ENCODE data around the gene CLP1.
"Not testable (repeated sequence)": the region's sequence is repeated elsewhere in the genome, so short reads cannot be mapped to it uniquely, and the experiment has no call there.

CLP1 gene

GRCh38 chr11:57641011-57641807 lies 16.4 kb upstream of the CLP1 start:
- no peak for DNase-seq

GRCh38 chr11:57643802-57644201 lies 13.8 kb upstream of the CLP1 start:
- DNase-seq: no peak

DNA sequence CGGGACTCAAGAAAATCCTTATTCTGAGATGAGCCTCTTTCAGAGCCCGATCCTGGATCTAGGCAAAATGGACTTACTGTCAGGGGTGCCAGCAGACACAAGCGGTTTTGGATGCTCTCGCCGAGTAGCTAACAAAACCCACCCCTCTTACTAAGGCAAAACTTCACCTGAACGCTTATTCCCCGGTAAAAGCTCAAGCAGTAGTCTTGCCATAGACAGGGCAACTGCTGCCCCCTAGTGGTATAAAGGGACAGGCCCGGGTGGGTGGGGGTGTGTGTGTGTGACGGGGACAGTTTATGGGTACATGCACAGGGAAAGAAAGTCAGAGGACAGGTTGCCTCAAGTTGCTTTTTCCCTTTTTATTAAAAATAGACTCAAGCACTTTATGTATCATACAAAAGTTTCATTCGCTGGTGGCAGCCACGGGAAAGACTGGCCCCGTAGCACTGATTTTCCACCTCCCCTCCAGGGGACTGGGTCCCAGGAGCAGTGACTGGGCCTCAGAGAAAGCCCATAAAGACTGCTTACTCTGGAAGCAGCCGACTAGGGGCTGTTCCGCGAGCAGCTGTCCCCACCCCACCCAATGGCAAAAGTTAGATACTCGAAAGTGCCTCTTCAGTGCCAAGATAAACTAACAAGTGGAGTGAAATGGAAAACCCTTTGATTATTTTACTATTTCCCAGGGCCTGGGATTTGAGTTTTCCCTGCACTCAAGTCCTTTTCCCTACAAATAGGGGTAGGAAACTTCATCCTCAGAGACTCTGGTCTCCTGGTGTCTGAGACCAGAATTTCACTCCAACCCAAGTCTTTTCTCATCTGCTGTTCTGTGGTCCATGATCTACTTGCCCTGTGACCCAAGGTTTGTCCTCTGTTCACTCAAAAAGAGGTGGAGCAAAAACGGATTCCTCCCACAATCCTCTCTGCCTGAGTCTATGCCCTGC lies 12.5 kb upstream of the CLP1 start:
- no peak for DNase-seq

GRCh38 chr11:57645689-57646085 lies 11.9 kb upstream of the CLP1 start:
- DNase-seq: no peak

- DNase-seq: no peak
These were observed 11.3 kb upstream of the CLP1 start for GRCh38 chr11:57646194-57646798.

- no peak for DNase-seq
These were observed 10.7 kb upstream of the CLP1 start for GRCh38 chr11:57646799-57647303.

DNA sequence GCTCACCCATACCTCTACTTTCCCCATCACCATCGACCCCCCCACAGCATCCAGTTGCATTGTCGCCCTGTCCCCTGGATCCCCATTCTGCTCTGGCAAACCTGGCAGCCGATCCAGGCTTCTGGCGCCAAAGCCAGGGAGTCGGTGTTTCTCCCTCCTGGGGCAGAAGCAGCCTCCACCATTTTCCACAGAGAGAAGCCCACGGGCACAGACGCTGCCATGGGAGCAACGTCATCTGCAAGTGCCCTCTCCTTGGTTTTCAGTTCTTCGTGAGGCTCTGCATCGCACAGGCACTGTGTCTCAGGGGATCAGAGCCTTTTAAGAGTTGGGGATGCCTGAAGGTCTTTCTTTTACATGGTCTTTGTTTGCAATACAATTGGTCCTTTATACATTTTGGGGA lies 10.2 kb upstream of the CLP1 start:
- DNase-seq: no peak

- DNase-seq: no peak
These were observed 9.4 kb upstream of the CLP1 start for GRCh38 chr11:57647960-57648800.

DNA sequence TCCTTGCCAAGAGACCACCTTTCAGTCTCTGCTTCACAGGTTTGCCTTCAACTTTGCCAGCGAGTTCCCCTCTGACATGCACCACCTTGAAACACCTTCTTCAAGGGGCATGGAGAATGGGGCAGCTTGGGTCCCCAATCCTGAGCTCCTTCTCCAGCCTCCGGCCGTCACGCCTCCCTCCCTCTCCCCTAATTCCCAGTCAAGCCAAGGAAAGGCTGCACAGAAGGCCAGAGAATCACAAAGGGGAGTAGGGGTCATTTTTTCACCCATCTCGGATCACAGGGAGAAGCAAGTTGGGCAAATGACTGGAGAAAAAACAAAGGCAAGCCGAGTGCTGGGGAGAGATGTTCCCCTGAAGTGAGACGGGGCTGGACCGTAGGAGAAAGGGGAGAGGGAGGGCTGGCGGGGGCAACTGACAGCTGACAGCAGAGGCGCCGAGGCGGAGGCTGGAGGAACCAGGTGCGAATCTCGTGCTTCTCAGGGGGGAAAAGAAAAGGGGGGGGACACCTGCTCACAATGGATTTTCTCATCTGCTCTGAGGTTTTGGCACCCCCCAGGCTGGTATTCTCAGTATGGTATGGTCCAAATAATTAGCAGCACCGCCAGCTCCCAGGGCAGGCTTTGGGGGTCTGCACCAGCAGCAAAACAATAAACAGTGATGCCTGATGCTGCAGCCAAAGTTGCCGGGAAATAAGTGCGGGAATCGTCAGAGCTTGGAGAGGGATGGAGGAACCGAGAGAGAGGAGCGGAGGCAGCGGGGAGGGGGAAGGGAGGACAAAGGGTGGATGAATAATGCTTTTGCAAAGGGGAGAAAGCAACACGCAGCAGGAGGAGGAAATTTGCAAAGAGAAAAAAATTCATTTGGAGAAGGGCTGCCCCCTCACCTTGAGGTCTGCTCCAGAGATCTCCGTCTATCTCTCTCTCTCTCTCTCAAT lies 8.5 kb upstream of the CLP1 start:
- DNase-seq: no peak

- DNase-seq: no peak
These were observed 7.5 kb upstream of the CLP1 start, which contains the start of gene YPEL4 for GRCh38 chr11:57649826-57650738. Gene YPEL4, minus strand, starts transcription at chr11:57649912. Its CDS starts 2,805 bp downstream, at chr11:57647107.

GRCh38 chr11:57650739-57651090 lies 6.8 kb upstream of the CLP1 start:
- DNase-seq: no peak

- no peak for DNase-seq
These were observed 6.2 kb upstream of the CLP1 start for GRCh38 chr11:57651408-57651807.

DNA sequence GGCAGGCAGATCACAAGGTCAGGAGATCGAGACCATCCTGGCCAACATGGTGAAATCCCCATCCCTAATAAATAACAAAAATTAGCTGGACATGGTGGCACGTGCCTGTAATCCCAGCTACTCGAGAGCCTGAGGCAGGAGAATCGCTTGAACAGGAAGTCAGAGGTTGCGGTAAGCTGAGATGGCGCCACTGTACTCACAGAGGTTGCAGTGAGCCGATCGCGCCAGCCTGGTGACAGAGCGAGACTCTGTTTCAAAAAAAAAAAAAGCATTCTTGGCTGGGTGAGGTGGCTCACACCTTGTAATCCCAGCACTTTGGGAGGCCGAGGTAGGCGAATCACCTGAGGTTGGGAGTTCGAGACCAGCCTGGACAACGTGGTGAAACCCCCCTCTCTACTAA lies 5.3 kb upstream of the CLP1 start:
- DNase-seq: not testable (repeated sequence)

GRCh38 chr11:57652662-57653061 lies 4.9 kb upstream of the CLP1 start:
- DNase-seq: no peak

DNA sequence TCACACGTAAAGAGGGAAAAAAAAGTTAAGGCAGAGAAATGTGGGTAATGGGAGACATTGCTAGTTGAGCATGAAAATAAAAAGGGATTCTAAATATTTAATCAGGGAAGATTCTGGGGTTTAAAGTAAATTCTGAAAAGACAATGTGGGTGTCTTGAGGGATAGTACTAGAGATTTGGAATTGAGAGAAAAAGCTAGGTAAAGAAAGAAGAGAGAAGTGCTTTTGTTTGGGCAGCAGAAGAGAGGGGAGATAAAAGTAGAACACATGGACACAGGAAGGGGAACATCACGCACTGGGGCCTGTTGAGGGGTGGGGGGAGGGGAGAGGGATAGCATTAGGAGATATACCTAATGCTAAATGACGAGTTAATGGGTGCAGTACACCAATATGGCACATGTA lies 4.4 kb upstream of the CLP1 start:
- DNase-seq: no peak

DNA sequence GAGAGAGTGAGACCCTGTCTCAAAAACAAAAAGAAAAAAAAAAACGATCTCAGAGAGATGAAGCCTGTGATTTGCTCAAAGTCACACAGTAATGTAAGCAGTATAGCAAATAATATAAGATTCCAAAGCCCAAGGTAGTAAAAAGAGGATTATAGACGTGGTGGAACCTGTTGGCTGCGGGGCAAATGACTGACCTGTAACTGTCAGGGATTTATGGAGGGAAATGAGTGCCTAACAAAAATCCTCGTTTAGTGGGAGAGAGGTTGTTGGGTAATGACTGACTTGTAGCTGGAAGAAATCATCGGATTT lies 723 bp upstream of the CLP1 start:
- no peak for DNase-seq

DNA sequence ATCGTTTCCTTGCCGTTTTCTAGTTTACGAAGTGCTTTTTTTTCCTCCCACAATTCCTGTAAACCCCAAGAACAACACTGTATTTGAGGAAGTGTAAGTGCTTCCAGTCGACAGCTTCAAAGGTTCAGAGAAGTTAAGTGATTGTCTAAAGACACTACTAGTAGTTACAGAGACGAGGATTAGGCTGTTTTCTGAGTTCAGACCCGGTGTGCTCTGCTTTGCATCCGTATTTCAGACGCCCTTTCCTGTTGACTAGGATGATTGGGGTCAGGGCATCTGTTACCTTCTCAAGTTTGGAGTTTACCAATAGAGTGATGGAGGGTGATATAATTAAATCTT lies 430 bp downstream of the CLP1 start:
- DNase-seq: no peak

DNA sequence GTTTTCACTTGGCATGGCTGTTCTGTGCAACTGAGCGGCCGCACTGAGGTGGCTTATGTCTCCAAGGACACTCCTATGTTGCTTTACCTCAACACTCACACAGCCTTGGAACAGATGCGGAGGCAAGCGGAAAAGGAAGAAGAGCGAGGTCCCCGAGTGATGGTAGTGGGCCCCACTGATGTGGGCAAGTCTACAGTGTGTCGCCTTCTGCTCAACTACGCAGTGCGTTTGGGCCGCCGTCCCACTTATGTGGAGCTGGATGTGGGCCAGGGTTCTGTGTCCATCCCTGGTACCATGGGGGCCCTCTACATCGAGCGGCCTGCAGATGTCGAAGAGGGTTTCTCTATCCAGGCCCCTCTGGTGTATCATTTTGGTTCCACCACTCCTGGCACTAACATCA lies 2.1 kb downstream of the CLP1 start:
- no peak for DNase-seq

DNA sequence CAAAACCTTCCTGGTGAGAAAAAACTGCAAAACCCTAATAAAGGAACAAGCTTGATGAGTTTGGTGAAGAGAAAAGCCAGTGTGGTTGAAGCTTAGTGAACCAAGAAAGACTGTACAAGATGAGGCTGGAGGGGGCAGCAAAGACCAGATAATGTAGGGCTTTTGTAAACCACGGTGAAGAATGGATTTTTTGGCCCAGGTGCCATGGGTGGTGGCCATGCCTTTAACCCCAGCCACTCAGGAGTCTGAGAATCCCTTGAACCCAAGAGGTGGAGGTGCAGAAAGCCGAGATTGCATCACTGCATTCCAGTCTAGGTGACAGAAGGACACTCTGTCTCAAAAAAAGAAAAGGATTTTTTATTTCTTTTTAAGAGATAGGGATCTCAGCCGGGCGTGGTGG lies 5.3 kb downstream of the CLP1 start:
- no peak for DNase-seq

- DNase-seq: no peak
These were observed 6.4 kb downstream of the CLP1 start for GRCh38 chr11:57663975-57664374.

All from SIG-M5 (cell line).